HG02759 (cell line): Measurements from ENCODE around the gene SLX4IP.

Source experiments
- ATAC-seq: cut with Tn5 transposase; IDR thresholded peaks from one replicate; pipeline ENCODE4 v1.9.1; 2021; ENCODE audit warnings: mild to moderate bottlenecking, moderate library complexity; ENCODE audit not compliant: unreplicated experiment

SLX4IP gene

GRCh38 chr20:10543480-10543879 is 108.4 kb downstream of the SLX4IP start:
- no peak for ATAC-seq

- ATAC-seq, result no peak
Measured at GRCh38 chr20:10547276-10548114, 112.4 kb downstream of the SLX4IP start.

GRCh38 chr20:10549511-10549910 is 114.4 kb downstream of the SLX4IP start:
- ATAC-seq, result no peak

- ATAC-seq, result no peak
Measured at GRCh38 chr20:10550204-10551118, 115.4 kb downstream of the SLX4IP start.

- peak; percentile 73 for ATAC-seq
Measured at GRCh38 chr20:10551732-10552724, 116.9 kb downstream of the SLX4IP start.

- ATAC-seq, result peak; percentile 71
Measured at GRCh38 chr20:10553326-10553984, 118.3 kb downstream of the SLX4IP start.

GRCh38 chr20:10554285-10554684 is 119.2 kb downstream of the SLX4IP start:
- no peak for ATAC-seq

GRCh38 chr20:10555393-10555792 is 120.3 kb downstream of the SLX4IP start:
- ATAC-seq, result no peak

GRCh38 chr20:10555865-10556308 is 120.8 kb downstream of the SLX4IP start:
- ATAC-seq, result no peak

- ATAC-seq, result no peak
Measured at GRCh38 chr20:10556519-10557083, 121.5 kb downstream of the SLX4IP start.

GRCh38 chr20:10557685-10558084 is 122.6 kb downstream of the SLX4IP start:
- no peak for ATAC-seq

GRCh38 chr20:10558635-10559187 is 123.6 kb downstream of the SLX4IP start:
- peak; percentile 95 for ATAC-seq

- no peak for ATAC-seq
Measured at GRCh38 chr20:10559266-10559665, 124.2 kb downstream of the SLX4IP start.

- ATAC-seq, result no peak
Measured at GRCh38 chr20:10560686-10561085, 125.6 kb downstream of the SLX4IP start.

- no peak for ATAC-seq
Measured at GRCh38 chr20:10561302-10561701, 126.2 kb downstream of the SLX4IP start.

- ATAC-seq, result no peak
Measured at GRCh38 chr20:10562899-10563298, 127.8 kb downstream of the SLX4IP start.

- ATAC-seq, result no peak
Measured at GRCh38 chr20:10563935-10564492, 128.9 kb downstream of the SLX4IP start.

- no peak for ATAC-seq
Measured at GRCh38 chr20:10565191-10565921, 130.3 kb downstream of the SLX4IP start.
